ENCODE measurements around the gene EPG5.

DNA sequence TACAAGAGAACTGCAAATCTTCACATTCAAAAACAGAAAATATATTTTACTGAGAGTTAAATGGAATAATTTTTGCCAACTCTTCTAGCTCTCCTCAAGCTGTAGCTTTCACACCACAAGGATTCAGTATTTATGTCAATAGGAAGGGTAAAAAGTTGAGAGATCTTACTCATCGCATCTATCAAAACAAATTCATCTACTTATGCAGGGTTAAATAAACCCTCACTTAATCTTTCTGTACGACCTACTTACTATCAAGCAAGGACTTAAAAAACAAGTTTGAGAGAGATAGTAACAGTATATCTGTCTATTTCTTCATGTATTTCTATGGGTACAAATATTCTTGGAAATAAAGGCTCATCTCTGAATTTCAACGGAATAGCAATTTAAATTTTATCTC is 106.2 kb downstream of the EPG5 start:
- TF ChIP-seq, protein P1, sequence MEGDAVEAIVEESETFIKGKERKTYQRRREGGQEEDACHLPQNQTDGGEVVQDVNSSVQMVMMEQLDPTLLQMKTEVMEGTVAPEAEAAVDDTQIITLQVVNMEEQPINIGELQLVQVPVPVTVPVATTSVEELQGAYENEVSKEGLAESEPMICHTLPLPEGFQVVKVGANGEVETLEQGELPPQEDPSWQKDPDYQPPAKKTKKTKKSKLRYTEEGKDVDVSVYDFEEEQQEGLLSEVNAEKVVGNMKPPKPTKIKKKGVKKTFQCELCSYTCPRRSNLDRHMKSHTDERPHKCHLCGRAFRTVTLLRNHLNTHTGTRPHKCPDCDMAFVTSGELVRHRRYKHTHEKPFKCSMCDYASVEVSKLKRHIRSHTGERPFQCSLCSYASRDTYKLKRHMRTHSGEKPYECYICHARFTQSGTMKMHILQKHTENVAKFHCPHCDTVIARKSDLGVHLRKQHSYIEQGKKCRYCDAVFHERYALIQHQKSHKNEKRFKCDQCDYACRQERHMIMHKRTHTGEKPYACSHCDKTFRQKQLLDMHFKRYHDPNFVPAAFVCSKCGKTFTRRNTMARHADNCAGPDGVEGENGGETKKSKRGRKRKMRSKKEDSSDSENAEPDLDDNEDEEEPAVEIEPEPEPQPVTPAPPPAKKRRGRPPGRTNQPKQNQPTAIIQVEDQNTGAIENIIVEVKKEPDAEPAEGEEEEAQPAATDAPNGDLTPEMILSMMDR (IDR thresholded peaks at IDR 0.05), result no peak
- TF ChIP-seq POLR2A (IDR thresholded peaks at IDR 0.05), result no peak
